ENCODE measurements around the gene BICDL2. TPM values are rescaled to one million over a fixed set of nuclear protein-coding genes. Genes with fewer than 3 reads are reported as not detected.

The BICDL2 gene
- total and polyA plus RNA-seq, 9 of the 15 experiments (the other 6 are each of a cell fraction or from before 2014, with no cell fraction given), result 0.09 to 0.28 (median 0.09) TPM; not detected in 6

DNA sequence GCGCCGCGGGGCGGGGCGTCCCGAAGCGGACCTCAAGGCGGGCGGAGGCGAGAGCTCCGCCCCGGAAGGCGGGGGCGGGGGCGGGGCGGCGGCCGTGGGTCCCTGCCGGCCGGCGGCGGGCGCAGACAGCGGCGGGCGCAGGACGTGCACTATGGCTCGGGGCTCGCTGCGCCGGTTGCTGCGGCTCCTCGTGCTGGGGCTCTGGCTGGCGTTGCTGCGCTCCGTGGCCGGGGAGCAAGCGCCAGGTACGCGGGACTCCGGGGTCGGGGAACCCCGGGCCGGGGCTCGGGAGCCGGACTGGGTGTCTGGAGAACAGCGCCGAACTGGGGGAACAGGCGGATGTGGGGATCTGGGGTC lies 16.5 kb downstream of the BICDL2 start, which contains the start of gene TNFRSF12A (continued):
- TF ChIP-seq CHD7 (IDR thresholded peaks at IDR 0.05; ENCODE audit: low read depth, low read length), result no peak
- no peak for TF ChIP-seq NFRKB (IDR thresholded peaks at IDR 0.05; ENCODE audit: low read depth)
- TF ChIP-seq SMARCA5 (IDR thresholded peaks at IDR 0.05), result no peak
- no peak for TF ChIP-seq ZNF124 (CRISPR knock-in tag; IDR thresholded peaks at IDR 0.05)
- TF ChIP-seq ZNF146 (CRISPR knock-in tag; IDR thresholded peaks at IDR 0.05; ENCODE audit: unreplicated experiment), result peak; percentile 23
- TF ChIP-seq THAP7 (CRISPR knock-in tag; IDR thresholded peaks at IDR 0.05), result no peak
- TF ChIP-seq RBM17 (IDR thresholded peaks at IDR 0.05; ENCODE audit: borderline replicate concordance, low read depth, low read length), result no peak
- TF ChIP-seq ELF4 (CRISPR knock-in tag; IDR thresholded peaks at IDR 0.05), result no peak
- no peak for TF ChIP-seq RHOXF2B (CRISPR knock-in tag; conservative IDR thresholded peaks at IDR 0.05)
- TF ChIP-seq, protein P1, sequence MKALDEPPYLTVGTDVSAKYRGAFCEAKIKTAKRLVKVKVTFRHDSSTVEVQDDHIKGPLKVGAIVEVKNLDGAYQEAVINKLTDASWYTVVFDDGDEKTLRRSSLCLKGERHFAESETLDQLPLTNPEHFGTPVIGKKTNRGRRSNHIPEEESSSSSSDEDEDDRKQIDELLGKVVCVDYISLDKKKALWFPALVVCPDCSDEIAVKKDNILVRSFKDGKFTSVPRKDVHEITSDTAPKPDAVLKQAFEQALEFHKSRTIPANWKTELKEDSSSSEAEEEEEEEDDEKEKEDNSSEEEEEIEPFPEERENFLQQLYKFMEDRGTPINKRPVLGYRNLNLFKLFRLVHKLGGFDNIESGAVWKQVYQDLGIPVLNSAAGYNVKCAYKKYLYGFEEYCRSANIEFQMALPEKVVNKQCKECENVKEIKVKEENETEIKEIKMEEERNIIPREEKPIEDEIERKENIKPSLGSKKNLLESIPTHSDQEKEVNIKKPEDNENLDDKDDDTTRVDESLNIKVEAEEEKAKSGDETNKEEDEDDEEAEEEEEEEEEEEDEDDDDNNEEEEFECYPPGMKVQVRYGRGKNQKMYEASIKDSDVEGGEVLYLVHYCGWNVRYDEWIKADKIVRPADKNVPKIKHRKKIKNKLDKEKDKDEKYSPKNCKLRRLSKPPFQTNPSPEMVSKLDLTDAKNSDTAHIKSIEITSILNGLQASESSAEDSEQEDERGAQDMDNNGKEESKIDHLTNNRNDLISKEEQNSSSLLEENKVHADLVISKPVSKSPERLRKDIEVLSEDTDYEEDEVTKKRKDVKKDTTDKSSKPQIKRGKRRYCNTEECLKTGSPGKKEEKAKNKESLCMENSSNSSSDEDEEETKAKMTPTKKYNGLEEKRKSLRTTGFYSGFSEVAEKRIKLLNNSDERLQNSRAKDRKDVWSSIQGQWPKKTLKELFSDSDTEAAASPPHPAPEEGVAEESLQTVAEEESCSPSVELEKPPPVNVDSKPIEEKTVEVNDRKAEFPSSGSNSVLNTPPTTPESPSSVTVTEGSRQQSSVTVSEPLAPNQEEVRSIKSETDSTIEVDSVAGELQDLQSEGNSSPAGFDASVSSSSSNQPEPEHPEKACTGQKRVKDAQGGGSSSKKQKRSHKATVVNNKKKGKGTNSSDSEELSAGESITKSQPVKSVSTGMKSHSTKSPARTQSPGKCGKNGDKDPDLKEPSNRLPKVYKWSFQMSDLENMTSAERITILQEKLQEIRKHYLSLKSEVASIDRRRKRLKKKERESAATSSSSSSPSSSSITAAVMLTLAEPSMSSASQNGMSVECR (CRISPR knock-in tag; IDR thresholded peaks at IDR 0.05), result no peak

Data from K562 (cell line).